Measurements from ENCODE around the gene MYO9A. TPM values are rescaled to one million over a fixed set of nuclear protein-coding genes. Genes with fewer than 3 reads are reported as not detected.

Gene MYO9A
- total RNA-seq, 4 donors from 2014 or later, result 88.5 to 183 (median 115) TPM

DNA sequence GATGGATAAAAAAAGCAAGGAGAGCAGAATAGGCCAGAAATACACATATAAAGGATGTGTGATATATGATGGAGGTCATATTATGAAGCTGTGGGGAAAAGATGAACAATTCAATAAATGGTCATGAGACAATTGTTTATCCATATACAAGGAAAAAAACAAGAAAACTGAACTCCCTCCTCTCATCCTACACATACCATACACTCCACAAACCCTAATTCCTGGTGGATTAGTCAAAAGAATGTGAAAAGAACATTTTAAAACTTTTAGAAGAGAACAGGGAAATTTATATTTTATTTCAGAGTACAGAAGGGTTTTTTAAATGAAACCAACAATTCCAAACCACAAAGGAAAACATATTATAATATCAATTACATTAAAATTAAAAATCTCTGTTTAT, 342.1 kb downstream of the MYO9A start:
- no peaks in the 10 kb centered on the region for H3K9me3 ChIP-seq
- H3K27ac ChIP-seq, result no peak overlapping the region
- H3K27me3 ChIP-seq, result no peaks in the 10 kb centered on the region
- intact Hi-C loops (cut with DNase I), result no loop called here
- TF ChIP-seq POLR2A (IDR thresholded peaks at IDR 0.05), result no peak
- TF ChIP-seq, protein P1, sequence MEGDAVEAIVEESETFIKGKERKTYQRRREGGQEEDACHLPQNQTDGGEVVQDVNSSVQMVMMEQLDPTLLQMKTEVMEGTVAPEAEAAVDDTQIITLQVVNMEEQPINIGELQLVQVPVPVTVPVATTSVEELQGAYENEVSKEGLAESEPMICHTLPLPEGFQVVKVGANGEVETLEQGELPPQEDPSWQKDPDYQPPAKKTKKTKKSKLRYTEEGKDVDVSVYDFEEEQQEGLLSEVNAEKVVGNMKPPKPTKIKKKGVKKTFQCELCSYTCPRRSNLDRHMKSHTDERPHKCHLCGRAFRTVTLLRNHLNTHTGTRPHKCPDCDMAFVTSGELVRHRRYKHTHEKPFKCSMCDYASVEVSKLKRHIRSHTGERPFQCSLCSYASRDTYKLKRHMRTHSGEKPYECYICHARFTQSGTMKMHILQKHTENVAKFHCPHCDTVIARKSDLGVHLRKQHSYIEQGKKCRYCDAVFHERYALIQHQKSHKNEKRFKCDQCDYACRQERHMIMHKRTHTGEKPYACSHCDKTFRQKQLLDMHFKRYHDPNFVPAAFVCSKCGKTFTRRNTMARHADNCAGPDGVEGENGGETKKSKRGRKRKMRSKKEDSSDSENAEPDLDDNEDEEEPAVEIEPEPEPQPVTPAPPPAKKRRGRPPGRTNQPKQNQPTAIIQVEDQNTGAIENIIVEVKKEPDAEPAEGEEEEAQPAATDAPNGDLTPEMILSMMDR (IDR thresholded peaks at IDR 0.05), result no peak
- H3K4me3 ChIP-seq (replicated peaks in 1 of 3), result no peak overlapping the region
- H3K4me1 ChIP-seq, result peaks cover 0 to 8% of the 10 kb centered on the region in 2 donors
- no peak for DNase-seq
- H3K36me3 ChIP-seq, result no peaks in the 10 kb centered on the region

DNA sequence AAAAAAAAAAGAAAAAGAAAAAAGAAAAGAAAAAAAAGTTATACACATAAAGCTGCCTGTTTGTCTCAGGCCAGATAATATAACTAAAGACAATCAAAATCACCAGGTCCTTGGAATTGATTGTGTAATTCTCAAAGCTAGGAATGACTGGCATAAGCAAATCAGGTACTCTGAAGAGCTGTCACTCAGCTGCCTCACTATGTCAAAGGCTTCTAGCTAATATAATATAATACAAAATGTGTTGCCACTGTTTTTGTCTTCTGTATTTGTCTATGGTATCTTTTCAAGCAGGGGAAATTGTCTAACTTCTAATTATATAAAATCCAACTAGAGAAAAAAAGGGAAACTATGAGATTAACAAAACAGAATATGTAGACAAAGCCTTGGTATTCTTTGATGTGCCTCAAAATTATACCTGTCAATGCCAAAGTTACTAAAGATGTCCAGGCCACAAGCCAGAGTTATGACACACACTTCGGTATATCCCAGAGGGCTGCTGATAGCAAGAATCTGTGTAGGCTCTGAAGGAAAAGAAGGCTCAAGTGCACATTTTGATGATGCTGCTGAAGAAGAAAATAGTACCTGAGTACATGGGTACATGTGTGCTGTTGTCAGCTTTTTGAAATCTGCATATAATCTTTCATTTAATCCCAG, 344.6 kb downstream of the MYO9A start:
- no peak overlapping the region for H3K27ac ChIP-seq
- TF ChIP-seq, protein P1 (IDR thresholded peaks at IDR 0.05), result no peak
- no peak for TF ChIP-seq POLR2A (IDR thresholded peaks at IDR 0.05)
- H3K36me3 ChIP-seq, result no peaks in the 10 kb centered on the region
- WGBS, 2 donors, result 89 to 97% methylated on average over 1 of the region's 1 CpG
- DNase-seq, result no peak
- no peaks in the 10 kb centered on the region for H3K27me3 ChIP-seq
- H3K9me3 ChIP-seq, result no peaks in the 10 kb centered on the region
- no peak overlapping the region for H3K4me3 ChIP-seq (replicated peaks in 1 of 3)
- H3K4me1 ChIP-seq, result no peaks in the 10 kb centered on the region
- intact Hi-C loops (cut with DNase I), result no loop called here

Small RNAs within 50 kb of the gene (small RNA-seq; reads per million reads assigned to genes)
- gene RNA5SP399 (not detected), gene RNU2-65P (not detected)

Other genes with a start within 250 kb of the MYO9A start
- gene SENP8, start 253 bp upstream of the MYO9A start, total RNA-seq, result 1 to 10 TPM; 5.1 to 6.7 (median 6.0) TPM
- gene GRAMD2A, start 79.6 kb upstream of the MYO9A start, total RNA-seq, result 10 to 100 TPM in 1 of 4 donors, 1 to 10 TPM in 3; 8.8 to 26.9 (median 9.0) TPM
- 100 to 1,000 TPM; 270 to 587 (median 340) TPM for gene PKM, start 113.0 kb upstream of the MYO9A start, total RNA-seq
- 10 to 100 TPM; 54.2 to 98.0 (median 70.4) TPM for gene PARP6, start 154.4 kb upstream of the MYO9A start, total RNA-seq
- 1 to 10 TPM; 2.3 to 9.8 (median 6.8) TPM for gene CELF6, start 202.0 kb upstream of the MYO9A start, total RNA-seq

All from thyroid gland (tissue), 4 donors.